IPS-15b (cell line): ENCODE results near the gene PSTPIP1.

Experiments
- H3K27me3 ChIP-seq: one replicate; pipeline ENCODE4 v1.6.1; 2013; ENCODE audit warnings: low read length; ENCODE audit not compliant: control insufficient read depth, insufficient read depth
- H3K36me3 ChIP-seq: one replicate; pipeline ENCODE4 v1.6.1; 2013; ENCODE audit warnings: low read length; ENCODE audit not compliant: control insufficient read depth, insufficient read depth
- H3K4me1 ChIP-seq: one replicate; pipeline ENCODE4 v1.6.1; 2013; ENCODE audit warnings: mild to moderate bottlenecking, low read length; ENCODE audit not compliant: control insufficient read depth, insufficient read depth
- H3K4me3 ChIP-seq: one replicate; pipeline ENCODE4 v1.5.1; 2013; ENCODE audit warnings: low read depth, low read length
- H3K9ac ChIP-seq: one replicate; pipeline ENCODE4 v1.6.1; 2013; ENCODE audit warnings: low read depth, mild to moderate bottlenecking, low read length
- H3K9me3 ChIP-seq: one replicate; pipeline ENCODE4 v1.6.1; 2013; ENCODE audit warnings: mild to moderate bottlenecking, low read length; ENCODE audit not compliant: control insufficient read depth, insufficient read depth

PSTPIP1 gene

DNA sequence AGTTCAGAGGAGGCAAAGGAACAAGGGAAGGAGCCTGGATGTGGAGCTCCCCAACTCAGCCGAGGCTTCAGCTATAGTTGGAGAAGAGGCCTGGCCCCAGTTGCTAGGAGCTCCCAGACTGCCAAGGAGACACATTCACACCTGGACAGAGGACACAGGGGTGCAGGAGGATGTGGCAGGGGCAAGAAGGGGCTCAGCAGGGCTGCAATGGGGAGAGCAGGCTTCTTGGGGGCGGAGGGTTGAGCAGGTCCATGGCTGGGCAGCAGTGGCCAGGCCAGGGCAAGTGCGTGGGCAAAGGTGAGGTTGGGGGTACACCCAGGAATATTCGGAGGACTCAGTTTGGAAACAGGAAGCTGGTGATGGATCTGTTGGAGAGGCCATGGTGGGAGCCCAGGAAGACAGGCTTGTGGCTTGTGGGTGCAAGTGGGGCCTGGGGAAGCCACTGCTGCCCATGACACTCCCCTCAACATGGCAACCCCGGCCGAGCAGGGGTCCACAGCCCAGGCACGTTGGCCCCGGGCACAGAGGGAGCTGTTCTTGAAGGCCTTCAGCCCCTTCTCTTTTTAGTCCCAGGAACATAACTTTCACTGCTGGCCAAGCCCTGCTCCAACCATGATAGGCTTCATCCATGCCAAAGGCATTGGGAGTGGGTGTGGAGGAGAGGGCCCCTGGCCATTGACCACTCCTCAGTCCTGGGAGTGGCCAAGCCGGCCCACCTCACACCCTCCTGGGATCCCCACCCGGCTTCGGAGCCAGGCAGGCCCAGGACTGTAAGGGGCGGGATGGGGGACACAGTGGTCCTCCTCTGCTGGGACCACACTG is 42.7 kb downstream of the PSTPIP1 start:
- H3K4me3 ChIP-seq = no peak overlapping the region
- no peaks in the 10 kb centered on the region for H3K4me1 ChIP-seq
- H3K9me3 ChIP-seq = no peaks in the 10 kb centered on the region
- H3K27me3 ChIP-seq = no peaks in the 10 kb centered on the region
- H3K9ac ChIP-seq = no peak overlapping the region
- H3K36me3 ChIP-seq = peaks cover 6% of the 10 kb centered on the region

DNA sequence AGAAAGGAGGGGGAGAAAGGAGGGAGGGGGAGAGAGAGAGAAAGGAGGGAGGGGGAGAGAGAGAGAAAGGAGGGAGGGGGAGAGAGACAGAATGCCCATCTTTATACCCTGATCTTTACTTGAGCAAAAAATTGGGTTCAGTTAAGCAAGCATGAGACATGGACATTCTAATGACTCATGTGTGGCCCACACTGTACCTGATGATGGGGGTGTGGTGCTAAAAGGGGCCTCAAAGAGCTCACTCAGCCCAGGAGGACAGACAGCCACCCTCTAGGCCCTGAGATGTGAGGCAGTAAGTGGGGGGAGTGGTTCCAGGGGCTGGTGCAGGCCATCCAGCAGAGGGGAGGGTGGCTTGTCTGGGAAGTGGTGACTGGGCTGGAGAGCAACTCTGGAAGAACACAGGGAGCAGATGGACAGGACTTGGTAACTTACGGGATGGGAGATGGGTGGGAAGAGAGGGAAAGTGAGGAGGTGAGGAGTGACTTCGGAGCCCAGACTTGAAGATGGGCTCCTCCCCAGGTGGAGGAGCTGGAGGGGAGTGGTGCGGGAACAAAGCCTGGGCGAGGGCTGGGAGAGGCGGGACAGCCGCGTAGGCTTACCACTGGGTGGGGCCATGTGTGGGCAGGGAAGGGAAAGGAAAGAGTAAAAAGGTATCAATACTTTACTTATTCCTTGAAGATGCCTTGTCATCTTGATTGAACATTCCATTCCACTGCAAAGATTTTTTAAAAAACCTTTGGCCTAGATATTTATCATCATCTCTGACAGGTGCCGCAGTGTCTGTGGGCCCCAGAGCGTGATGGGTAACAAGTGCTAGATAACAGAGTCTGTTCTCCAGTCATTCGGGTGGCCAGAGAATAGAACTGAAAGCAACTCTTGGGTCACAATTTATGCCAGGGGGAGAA is 43.6 kb downstream of the PSTPIP1 start:
- no peaks in the 10 kb centered on the region for H3K4me1 ChIP-seq
- peaks cover 6% of the 10 kb centered on the region for H3K36me3 ChIP-seq
- H3K9ac ChIP-seq = no peak overlapping the region
- no peaks in the 10 kb centered on the region for H3K9me3 ChIP-seq
- no peak overlapping the region for H3K4me3 ChIP-seq
- no peaks in the 10 kb centered on the region for H3K27me3 ChIP-seq

DNA sequence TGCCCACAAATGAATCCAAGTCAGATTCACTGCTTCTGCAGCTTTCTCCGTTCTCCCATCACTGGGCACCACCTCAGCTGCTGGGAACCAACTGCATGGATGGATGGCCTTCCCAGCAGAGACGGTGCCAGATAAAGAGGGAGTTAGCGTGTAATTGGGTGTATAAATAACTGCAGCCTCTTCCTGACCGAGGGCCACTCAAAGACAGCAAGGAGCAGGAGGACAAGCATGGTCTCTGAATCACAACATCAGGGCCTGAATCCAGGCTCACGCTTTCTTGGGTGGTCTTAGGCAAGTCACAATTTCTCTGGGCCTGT is 44.2 kb downstream of the PSTPIP1 start:
- Histone ChIP-seq H3K36me3 (peaks cover 9% of the 10 kb centered on the region), H3K9me3 (no peaks in the 10 kb centered on the region), H3K27me3 (no peaks in the 10 kb centered on the region)

DNA sequence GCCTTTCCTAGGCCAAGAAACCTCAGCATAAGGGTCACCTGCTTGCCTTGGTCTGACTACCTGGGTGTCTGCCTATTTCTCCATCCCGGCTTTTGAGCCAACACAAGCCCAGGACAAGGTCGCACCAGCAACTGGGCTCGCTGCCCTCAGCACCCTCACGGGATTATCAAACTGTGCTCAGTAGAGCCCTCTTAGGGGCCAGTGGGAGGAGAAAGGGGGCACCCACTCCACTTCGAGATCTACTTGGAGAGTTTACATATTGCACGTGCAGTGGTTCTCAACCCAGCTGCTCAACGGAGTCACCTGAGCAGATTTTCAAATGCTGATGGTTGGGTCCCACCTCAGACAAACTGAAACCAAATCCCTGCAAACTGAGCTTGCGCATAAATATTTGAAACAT is 44.9 kb downstream of the PSTPIP1 start:
- Histone ChIP-seq H3K27me3 (no peaks in the 10 kb centered on the region), H3K9ac (no peak overlapping the region), H3K4me3 (no peak overlapping the region), H3K36me3 (peaks cover 16% of the 10 kb centered on the region), H3K9me3 (no peaks in the 10 kb centered on the region), H3K4me1 (no peaks in the 10 kb centered on the region)

More for the DNA sequence above, 44.2 kb downstream of the PSTPIP1 start:
- Histone ChIP-seq H3K9ac (no peak overlapping the region), H3K4me3 (no peak overlapping the region), H3K4me1 (no peaks in the 10 kb centered on the region)

DNA sequence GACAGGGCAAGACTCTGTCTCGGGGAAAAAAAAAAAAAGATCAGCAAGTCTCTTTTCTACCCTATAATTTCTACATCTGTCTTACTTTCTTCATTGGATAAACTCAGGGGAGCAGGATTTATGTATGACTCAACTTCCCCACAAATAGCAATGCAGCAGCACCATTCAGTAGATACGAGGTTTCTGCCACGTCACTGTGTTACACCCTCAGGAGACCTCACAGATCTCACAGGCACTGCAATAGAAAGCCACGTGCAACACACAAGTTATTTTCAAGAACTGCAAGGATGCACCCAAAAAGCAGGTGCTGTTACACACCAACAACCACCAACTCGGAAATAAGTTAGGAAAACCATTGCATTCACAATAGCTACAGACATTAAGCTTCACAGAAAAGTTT is 45.7 kb downstream of the PSTPIP1 start:
- peaks cover 17% of the 10 kb centered on the region for H3K36me3 ChIP-seq
- no peaks in the 10 kb centered on the region for H3K9me3 ChIP-seq
- H3K4me3 ChIP-seq = no peak overlapping the region
- H3K27me3 ChIP-seq = no peaks in the 10 kb centered on the region
- H3K4me1 ChIP-seq = no peaks in the 10 kb centered on the region
- no peak overlapping the region for H3K9ac ChIP-seq

DNA sequence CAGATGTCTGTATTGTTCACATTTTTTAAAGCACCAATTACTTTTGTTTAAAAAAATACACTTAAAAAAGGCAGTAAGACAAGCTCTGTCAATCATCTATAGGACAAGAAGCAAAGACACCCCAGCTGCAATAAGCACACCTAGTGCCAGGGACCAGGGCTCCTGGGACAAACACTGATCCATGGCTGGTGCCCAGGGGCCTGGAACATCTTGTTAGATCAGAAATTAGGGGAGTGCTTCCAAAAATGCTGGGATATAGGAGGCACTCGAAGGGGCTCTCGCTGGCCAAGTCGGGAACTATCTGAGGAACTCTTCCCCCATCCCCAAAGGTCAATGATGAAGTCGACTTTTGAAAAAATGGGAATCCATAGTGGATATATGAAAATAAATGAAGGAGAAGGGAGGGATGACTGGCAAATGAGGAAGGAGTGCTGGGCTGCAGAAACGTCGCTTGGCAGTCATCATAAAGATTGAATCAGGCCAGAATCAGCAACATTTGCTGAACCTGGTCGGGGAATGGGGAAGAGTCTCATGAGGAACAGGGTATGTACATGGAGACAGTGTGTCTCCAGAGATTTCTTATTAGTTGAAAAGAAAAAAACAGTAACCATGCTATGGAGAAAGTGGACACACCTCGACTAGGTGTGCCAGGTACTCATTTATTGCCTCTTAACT is 47.5 kb downstream of the PSTPIP1 start:
- Histone ChIP-seq H3K4me1 (no peaks in the 10 kb centered on the region), H3K36me3 (peaks cover 14% of the 10 kb centered on the region)

DNA sequence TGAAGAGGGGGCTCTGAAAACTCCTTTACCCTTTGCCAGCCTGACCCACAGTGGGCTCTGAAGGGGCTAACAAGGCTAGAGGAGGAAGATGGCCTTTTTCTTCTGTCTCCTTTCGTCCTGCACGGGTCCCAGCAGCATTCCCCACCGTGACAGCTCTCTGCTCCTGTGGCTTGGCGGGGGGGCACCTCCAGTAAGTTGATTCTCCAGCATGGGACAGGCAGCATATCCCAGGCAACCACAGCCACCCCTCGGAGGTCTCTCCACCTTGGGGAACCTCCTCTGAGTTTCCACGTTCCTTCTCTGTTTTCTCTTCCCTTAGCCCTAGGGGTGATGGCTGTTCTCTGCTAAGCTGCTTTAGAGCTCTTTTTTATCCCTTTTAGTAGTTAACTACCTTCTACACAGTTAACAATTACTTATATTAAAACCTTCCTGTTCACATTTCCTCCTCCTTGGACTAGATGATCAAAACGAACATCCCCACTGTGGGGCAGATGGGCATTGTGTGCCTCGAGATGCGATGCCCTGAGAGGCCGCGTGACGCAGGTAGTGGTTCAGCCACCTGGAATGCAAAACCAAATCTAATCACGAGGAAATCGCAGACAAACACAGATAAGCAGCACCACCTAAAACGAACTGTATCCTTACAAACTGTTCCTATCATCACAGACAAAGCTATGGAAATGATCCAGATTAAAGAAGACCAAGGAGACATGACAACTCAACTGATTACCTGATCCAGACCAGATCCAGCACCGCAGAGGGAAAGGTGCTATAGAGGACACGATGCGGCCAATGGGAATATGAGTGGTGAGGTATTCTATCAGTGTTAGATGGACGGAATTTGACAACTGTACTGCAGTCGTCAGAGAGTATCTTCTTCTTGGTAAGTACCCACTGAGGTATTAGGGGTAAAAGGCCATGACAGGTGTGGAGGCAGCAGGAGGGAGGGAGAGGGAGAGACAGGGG is 48.3 kb downstream of the PSTPIP1 start:
- Histone ChIP-seq H3K4me1 (no peaks in the 10 kb centered on the region), H3K9ac (no peak overlapping the region), H3K27me3 (no peaks in the 10 kb centered on the region), H3K4me3 (no peak overlapping the region), H3K36me3 (peaks cover 13% of the 10 kb centered on the region), H3K9me3 (no peaks in the 10 kb centered on the region)

More for the DNA sequence above, 47.5 kb downstream of the PSTPIP1 start:
- Histone ChIP-seq H3K9me3 (no peaks in the 10 kb centered on the region), H3K9ac (no peak overlapping the region), H3K27me3 (no peaks in the 10 kb centered on the region), H3K4me3 (no peak overlapping the region)

DNA sequence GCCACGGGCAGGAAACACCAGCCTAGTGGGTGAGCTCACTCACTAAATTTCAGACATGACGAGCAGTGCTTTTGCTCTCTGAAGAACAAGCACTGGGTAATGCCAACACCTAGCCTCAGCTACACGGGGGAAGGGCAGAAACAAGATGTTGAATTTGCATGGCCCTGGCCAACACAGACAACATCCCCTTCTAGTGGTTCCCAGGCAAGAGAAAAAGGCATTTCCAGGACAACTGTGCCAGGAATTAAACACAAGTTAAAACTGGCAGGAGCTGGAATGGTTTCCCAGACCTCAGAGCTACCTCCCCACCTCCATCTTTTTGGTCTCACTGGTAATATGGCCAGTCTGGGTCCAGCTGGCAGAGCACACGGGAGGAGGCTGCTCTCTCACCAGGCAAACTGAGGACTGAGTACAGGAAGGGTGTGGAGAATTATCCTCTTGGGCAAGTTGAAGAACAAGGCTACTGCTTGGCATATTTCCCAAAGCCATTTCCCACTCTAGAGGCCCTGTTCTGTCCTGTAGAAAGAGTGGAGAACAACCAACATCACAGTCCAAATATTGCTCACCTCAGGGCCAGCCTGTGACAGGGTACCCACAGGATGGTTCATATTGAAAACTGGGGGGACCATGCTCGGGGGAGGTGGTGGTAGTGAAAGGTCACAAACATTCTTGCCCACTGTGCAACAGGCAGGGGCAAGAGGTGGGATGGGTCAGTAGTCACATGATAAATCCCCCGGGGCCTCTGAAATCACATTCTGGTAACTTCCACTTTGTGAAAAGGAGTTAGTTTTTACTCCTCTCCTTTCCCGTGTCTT is 49.5 kb downstream of the PSTPIP1 start:
- Histone ChIP-seq H3K9me3 (no peaks in the 10 kb centered on the region), H3K27me3 (no peaks in the 10 kb centered on the region), H3K4me1 (no peaks in the 10 kb centered on the region), H3K36me3 (peaks cover 13% of the 10 kb centered on the region), H3K9ac (no peak overlapping the region), H3K4me3 (no peak overlapping the region)

DNA sequence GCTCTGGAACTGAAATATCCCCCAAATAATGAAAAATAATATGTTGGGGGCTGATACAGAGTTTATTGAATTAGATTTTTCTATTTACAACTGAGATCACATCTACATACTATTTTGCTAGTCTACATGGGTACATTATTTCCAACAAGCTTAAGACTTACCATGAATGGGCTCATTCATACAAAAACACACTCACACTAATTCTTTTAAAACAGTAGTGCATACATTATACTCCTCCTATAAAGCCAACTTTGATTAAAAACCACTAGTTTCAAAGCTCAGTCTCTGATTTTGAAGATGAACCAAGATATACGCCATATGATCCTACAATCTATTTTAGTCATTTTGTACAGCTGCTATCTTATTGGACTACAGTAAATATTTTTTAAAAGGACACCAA is 51.1 kb downstream of the PSTPIP1 start:
- Histone ChIP-seq H3K4me1 (no peaks in the 10 kb centered on the region), H3K36me3 (peaks cover 13% of the 10 kb centered on the region), H3K4me3 (no peak overlapping the region), H3K9me3 (no peaks in the 10 kb centered on the region), H3K27me3 (no peaks in the 10 kb centered on the region), H3K9ac (no peak overlapping the region)

DNA sequence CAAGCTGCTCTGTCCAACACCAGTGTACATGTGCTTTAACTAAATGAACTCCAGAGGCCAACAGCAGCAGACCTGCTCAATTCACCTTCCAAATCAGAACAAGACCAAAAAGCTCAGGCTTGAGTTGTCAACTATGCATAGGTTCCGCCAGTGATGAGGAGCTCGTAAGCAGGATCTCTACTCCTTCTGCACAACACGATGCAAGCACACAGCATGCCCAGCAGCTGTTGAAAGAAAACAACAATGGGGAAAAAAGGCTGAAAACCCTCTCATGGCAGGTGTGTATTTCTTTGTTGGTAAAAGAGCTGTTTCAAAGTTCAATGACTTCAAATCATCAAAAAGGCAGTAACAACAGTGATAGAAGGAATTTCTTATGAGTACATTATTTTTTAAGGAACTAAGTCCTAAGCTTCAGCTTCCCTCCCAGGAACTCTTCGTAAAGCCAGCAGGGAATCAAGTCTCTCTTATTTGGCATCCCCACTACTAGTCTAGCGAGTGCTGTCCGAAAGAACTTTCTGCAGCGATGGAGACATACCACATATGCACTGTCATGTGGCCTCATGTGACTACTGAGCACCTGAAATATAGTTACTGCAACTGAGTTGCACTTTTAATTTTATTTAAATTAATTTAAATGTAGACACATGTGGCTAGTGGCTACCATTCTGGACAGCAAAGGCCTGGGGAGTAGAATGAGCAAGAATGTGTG is 51.9 kb downstream of the PSTPIP1 start:
- H3K4me3 ChIP-seq = no peak overlapping the region
- H3K9me3 ChIP-seq = no peaks in the 10 kb centered on the region
- no peaks in the 10 kb centered on the region for H3K27me3 ChIP-seq
- H3K9ac ChIP-seq = no peak overlapping the region
- H3K36me3 ChIP-seq = peaks cover 13% of the 10 kb centered on the region
- H3K4me1 ChIP-seq = no peaks in the 10 kb centered on the region
